ENCODE data around the gene ULBP2. TPM values are rescaled to one million over a fixed set of nuclear protein-coding genes. Genes with fewer than 3 reads are reported as not detected.

The ULBP2 gene
- total RNA-seq, 1 experiment from 2014 or later: 4.9 TPM

DNA sequence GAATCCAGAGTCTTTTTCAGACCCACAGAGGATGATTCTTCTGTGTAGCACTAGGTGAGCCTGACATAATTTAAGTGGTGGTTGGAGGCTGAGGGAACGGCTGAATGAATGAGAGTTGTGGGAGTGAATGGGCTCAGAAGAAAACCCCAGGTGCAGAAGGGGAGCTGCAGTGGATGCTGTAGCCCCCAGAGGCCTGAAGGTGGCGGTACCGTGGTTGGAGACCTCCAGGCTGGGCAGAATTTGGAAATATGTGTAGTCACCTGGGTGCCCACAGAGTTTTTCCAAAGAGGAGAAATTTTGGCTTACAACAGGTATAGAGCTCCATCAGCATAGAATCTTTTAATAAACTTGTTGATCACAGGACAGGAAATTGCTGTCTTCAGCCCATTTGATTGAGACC lies 12.4 kb upstream of the ULBP2 start:
- Histone ChIP-seq H3K27me3 (replicated peaks; ENCODE audit: control insufficient read depth, insufficient read depth, low read length) (no peaks in the 10 kb centered on the region; the same call in 1 of the 2 replicates), H3K9me3 (no peaks in the 10 kb centered on the region), H3K4me3 (ENCODE audit: low read depth, low read length) (no peak overlapping the region), H3K36me3 (ENCODE audit: control insufficient read depth, insufficient read depth, low read length) (no peaks in the 10 kb centered on the region), H3K4me1 (no peaks in the 10 kb centered on the region)
- intact Hi-C loops (cut with micrococcal nuclease; ENCODE audit: unreplicated experiment): loop anchor here (5.0 kb wide), 1 partner anchor 382 kb away; the partner anchor contains the start of gene PPIL4
- Mint-ChIP-seq H3K9me3 (ENCODE audit: unreplicated experiment) (no peaks in the 10 kb centered on the region), H3K4me3 (ENCODE audit: unreplicated experiment) (no peak overlapping the region), H3K36me3 (ENCODE audit: insufficient read depth, unreplicated experiment) (no peaks in the 10 kb centered on the region), H3K27me3 (ENCODE audit: insufficient read depth, unreplicated experiment) (peaks cover 36% of the 10 kb centered on the region), H3K27ac (ENCODE audit: unreplicated experiment) (no peak overlapping the region), H3K4me1 (ENCODE audit: low read depth, unreplicated experiment) (peaks cover 7% of the 10 kb centered on the region)
- TF ChIP-seq, protein P1, sequence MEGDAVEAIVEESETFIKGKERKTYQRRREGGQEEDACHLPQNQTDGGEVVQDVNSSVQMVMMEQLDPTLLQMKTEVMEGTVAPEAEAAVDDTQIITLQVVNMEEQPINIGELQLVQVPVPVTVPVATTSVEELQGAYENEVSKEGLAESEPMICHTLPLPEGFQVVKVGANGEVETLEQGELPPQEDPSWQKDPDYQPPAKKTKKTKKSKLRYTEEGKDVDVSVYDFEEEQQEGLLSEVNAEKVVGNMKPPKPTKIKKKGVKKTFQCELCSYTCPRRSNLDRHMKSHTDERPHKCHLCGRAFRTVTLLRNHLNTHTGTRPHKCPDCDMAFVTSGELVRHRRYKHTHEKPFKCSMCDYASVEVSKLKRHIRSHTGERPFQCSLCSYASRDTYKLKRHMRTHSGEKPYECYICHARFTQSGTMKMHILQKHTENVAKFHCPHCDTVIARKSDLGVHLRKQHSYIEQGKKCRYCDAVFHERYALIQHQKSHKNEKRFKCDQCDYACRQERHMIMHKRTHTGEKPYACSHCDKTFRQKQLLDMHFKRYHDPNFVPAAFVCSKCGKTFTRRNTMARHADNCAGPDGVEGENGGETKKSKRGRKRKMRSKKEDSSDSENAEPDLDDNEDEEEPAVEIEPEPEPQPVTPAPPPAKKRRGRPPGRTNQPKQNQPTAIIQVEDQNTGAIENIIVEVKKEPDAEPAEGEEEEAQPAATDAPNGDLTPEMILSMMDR (IDR thresholded peaks at IDR 0.05; ENCODE audit: insufficient read depth in 1 of 2, low read depth in 1 of 2, low read length in 1 of 2, severe bottlenecking in 1 of 2, unreplicated experiment in 1 of 2): peak; percentile 49 to 58
- POLR2A ChIA-PET: no interaction called here
- peak in 1 of 2 experiments; percentile 32 for DNase-seq
- CTCF ChIA-PET: no interaction called here
- no TSS peak for BruUV-seq (replicated peaks)

DNA sequence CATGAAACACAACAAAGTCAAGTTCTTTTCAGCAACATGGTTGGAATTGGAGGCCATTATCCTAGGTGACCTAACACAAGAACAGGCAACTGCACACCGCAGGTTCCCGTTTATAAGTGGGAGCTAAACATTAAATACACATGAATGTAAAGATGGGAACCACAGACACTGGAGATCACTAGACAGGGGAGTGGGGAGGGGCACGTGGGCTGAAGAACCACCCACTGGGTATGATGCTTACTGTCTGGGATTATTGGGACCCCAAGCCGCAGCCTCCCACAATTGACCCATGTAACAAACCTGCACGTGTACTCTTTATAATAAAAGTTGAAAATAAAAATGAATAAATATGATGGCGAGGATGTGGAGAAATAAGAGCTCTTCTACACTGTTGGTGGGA lies 10.3 kb upstream of the ULBP2 start:
- TF ChIP-seq, protein P1 (IDR thresholded peaks at IDR 0.05; ENCODE audit: insufficient read depth in 1 of 2, low read depth in 1 of 2, low read length in 1 of 2, severe bottlenecking in 1 of 2, unreplicated experiment in 1 of 2): no peak
- no peaks in the 10 kb centered on the region; the same call in 1 of the 2 replicates for H3K27me3 ChIP-seq (replicated peaks; ENCODE audit: control insufficient read depth, insufficient read depth, low read length)
- POLR2A ChIA-PET: no interaction called here
- H3K4me3 ChIP-seq (ENCODE audit: low read depth, low read length): no peak overlapping the region
- H3K9me3 ChIP-seq: no peaks in the 10 kb centered on the region
- intact Hi-C loops (cut with micrococcal nuclease; ENCODE audit: unreplicated experiment): loop anchor here (5.0 to 10.0 kb wide), 2 partner anchors 136 to 403 kb away; partner anchors contain the start of gene ULBP3
- no peak overlapping the region for H3K27ac Mint-ChIP-seq (ENCODE audit: unreplicated experiment)
- H3K36me3 Mint-ChIP-seq (ENCODE audit: insufficient read depth, unreplicated experiment): no peaks in the 10 kb centered on the region
- H3K4me1 ChIP-seq: no peaks in the 10 kb centered on the region
- BruUV-seq (replicated peaks): no TSS peak
- H3K27me3 Mint-ChIP-seq (ENCODE audit: insufficient read depth, unreplicated experiment): peaks cover 38% of the 10 kb centered on the region
- peaks cover 7% of the 10 kb centered on the region for H3K4me1 Mint-ChIP-seq (ENCODE audit: low read depth, unreplicated experiment)
- no peaks in the 10 kb centered on the region for H3K36me3 ChIP-seq (ENCODE audit: control insufficient read depth, insufficient read depth, low read length)
- no peak overlapping the region for H3K4me3 Mint-ChIP-seq (ENCODE audit: unreplicated experiment)
- no peak for DNase-seq
- CTCF ChIA-PET: no interaction called here
- no peaks in the 10 kb centered on the region for H3K9me3 Mint-ChIP-seq (ENCODE audit: unreplicated experiment)

DNA sequence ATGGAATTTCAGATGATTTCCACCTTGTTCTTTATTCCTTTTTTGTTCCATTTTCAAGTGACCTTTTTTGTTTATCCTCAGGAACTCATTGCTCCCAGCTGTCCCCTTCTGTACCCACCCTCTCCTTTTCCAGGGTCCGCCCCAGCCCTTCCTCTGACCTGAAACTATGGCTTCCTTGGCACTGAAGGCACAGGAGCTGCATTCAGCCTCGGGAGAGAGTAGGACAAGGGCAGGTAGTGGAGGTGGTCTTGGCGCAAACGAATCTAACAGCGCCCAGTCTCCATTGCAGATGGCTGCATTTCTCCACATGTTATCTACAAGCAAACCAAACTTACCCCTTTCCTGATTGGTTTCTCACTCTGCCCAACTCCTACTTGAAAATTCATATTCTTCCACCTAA lies 8.8 kb upstream of the ULBP2 start:
- H3K4me1 ChIP-seq: no peaks in the 10 kb centered on the region
- no peaks in the 10 kb centered on the region for H3K36me3 ChIP-seq (ENCODE audit: control insufficient read depth, insufficient read depth, low read length)
- POLR2A ChIA-PET: no interaction called here
- no peak overlapping the region for H3K27ac Mint-ChIP-seq (ENCODE audit: unreplicated experiment)
- peak overlapping the region; percentile 1 for H3K4me3 Mint-ChIP-seq (ENCODE audit: unreplicated experiment)
- TF ChIP-seq, protein P1 (IDR thresholded peaks at IDR 0.05; ENCODE audit: insufficient read depth in 1 of 2, low read depth in 1 of 2, low read length in 1 of 2, severe bottlenecking in 1 of 2, unreplicated experiment in 1 of 2): no peak
- intact Hi-C loops (cut with micrococcal nuclease; ENCODE audit: unreplicated experiment): loop anchor here (5.0 to 10.0 kb wide), 2 partner anchors 134 to 402 kb away; partner anchors contain the start of gene ULBP3
- H3K36me3 Mint-ChIP-seq (ENCODE audit: insufficient read depth, unreplicated experiment): no peaks in the 10 kb centered on the region
- CTCF ChIA-PET: interaction anchor here (0.9 kb wide), 1 partner anchor 92 kb away, joined by 3 read pairs; no protein-coding TSS in a partner anchor
- BruUV-seq (replicated peaks): no TSS peak
- H3K4me3 ChIP-seq (ENCODE audit: low read depth, low read length): no peak overlapping the region
- H3K9me3 Mint-ChIP-seq (ENCODE audit: unreplicated experiment): no peaks in the 10 kb centered on the region
- peaks cover 7% of the 10 kb centered on the region for H3K4me1 Mint-ChIP-seq (ENCODE audit: low read depth, unreplicated experiment)
- no peak for DNase-seq
- H3K27me3 Mint-ChIP-seq (ENCODE audit: insufficient read depth, unreplicated experiment): peaks cover 37% of the 10 kb centered on the region
- H3K27me3 ChIP-seq (replicated peaks; ENCODE audit: control insufficient read depth, insufficient read depth, low read length): no peaks in the 10 kb centered on the region; the same call in 1 of the 2 replicates
- H3K9me3 ChIP-seq: no peaks in the 10 kb centered on the region

Measured in Caco-2 (cell line).